ENCODE results near the gene OMG. TPM values are rescaled to one million over a fixed set of nuclear protein-coding genes. Genes with fewer than 3 reads are reported as not detected.

Gene OMG
- total RNA-seq, 2 experiments from 2014 or later: 0.23 to 0.25 TPM

Other genes starting within 250 kb of the OMG start
- 10 to 100 TPM; 22.1 to 26.2 TPM for gene NF1, start 202.3 kb downstream of the OMG start, total RNA-seq
- gene EVI2B, start 16.8 kb upstream of the OMG start, total RNA-seq: 10 to 100 TPM; 10.3 to 14.8 TPM
- gene EVI2A, start 24.4 kb upstream of the OMG start, total RNA-seq: 10 to 100 TPM; 16.9 to 18.2 TPM
- gene RAB11FIP4, start 94.4 kb upstream of the OMG start, total RNA-seq: 10 to 100 TPM; 30.3 to 41.4 TPM